GM12878 (cell line): ENCODE data around the gene RETREG2. TPM values are rescaled to one million over a fixed set of nuclear protein-coding genes. Genes with fewer than 3 reads are reported as not detected.

Experiments
- ATAC-seq: fragments of 200-7000 bp; cut with Tn5 transposase; 3 replicates; pipeline ENCODE4 v1.9.1; 2020; ENCODE audit warnings: mild to moderate bottlenecking, moderate library complexity
- BruUV-seq: library from RNA; stranded (reverse); fragments of 400-500 nt; replicated peaks from 2 replicates; lab custom pipeline; 2021; lab: Mats Ljungman, UMichigan
- CTCF ChIA-PET: fragments of 300-600 bp; sonication (Branson Sonifier 250); formaldehyde crosslinking; extraction: SDS; loops from one replicate; lab custom pipeline; 2021; ENCODE audit warnings: inconsistent platforms; lab: Yijun Ruan, JAX
- POLR2A ChIA-PET: fragments of 350-600 bp; formaldehyde crosslinking; extraction: SDS; loops from one replicate; lab custom pipeline; 2021; ENCODE audit warnings: inconsistent platforms; lab: Charles Lee
- RAD21 ChIA-PET: fragments of 300-600 bp; sonication (Branson Sonifier 250); formaldehyde crosslinking; loops from one replicate; lab custom pipeline; 2023; ENCODE audit warnings: antibody characterized with exemption; ENCODE audit not compliant: unreplicated experiment; lab: Charles Lee
- SMC1A ChIA-PET: fragments of 300-600 bp; sonication (Branson Sonifier 250); formaldehyde crosslinking; loops from one replicate; lab custom pipeline; 2023; ENCODE audit not compliant: unreplicated experiment, uncharacterized antibody; lab: Charles Lee
- DNase-seq: peaks from one replicate; pipeline ENCODE4 v3.0.0-alpha.2; 2011; ENCODE audit warnings: low read depth, low spot score
- FAIRE-seq: peaks from 3 replicates; lab custom pipeline; 2011; peaks lifted over from hg19 to GRCh38; lab: Jason Lieb, UNC
- H2AFZ ChIP-seq: 2 replicates; pipeline ENCODE4 v1.6.0; 2011; ENCODE audit warnings: low read depth, low read length, control low read depth; ENCODE audit not compliant: control insufficient read depth
- H3K27ac ChIP-seq: 2 replicates; pipeline ENCODE4 v1.5.1; 2011; ENCODE audit warnings: control low read depth; ENCODE audit not compliant: control insufficient read depth, insufficient read depth
- H3K27me3 ChIP-seq, 2 experiments: replicated peaks in 1 of 2; 2 replicates each; pipeline versions ENCODE4 v1.6.0 to v1.6.1; 2011; ENCODE audit warnings: low read length in 1 of 2; ENCODE audit not compliant: control insufficient read depth in 2 of 2, insufficient read depth in 2 of 2
- H3K36me3 ChIP-seq, 2 experiments: 2 replicates each; pipeline ENCODE4 v1.5.1; 2011; ENCODE audit warnings: low read length in 1 of 2; ENCODE audit not compliant: control insufficient read depth in 2 of 2, insufficient read depth in 2 of 2
- H3K4me1 ChIP-seq: 2 replicates; pipeline ENCODE4 v1.6.1; 2011; ENCODE audit warnings: mild to moderate bottlenecking, low read length, moderate library complexity, mixed read lengths; ENCODE audit not compliant: control insufficient read depth, insufficient read depth
- H3K4me2 ChIP-seq: 2 replicates; pipeline ENCODE4 v1.6.0; 2011; ENCODE audit warnings: control low read depth; ENCODE audit not compliant: control insufficient read depth, insufficient read depth
- H3K4me3 ChIP-seq: fragments of 200-600 bp; sonication (generic); 2 replicates; pipeline ENCODE4 v1.5.1; 2016
- H3K79me2 ChIP-seq: 2 replicates; pipeline ENCODE4 v1.6.0; 2011; ENCODE audit warnings: low read length; ENCODE audit not compliant: control insufficient read depth, insufficient read depth
- H3K9ac ChIP-seq: 2 replicates; pipeline ENCODE4 v1.8.0; 2011; ENCODE audit warnings: low read length, control low read depth, mixed read lengths; ENCODE audit not compliant: control insufficient read depth, insufficient read depth
- H3K9me3 ChIP-seq: replicated peaks from 3 replicates; pipeline ENCODE4 v1.5.1; 2011; ENCODE audit warnings: mild to moderate bottlenecking, low read length; ENCODE audit not compliant: control insufficient read depth, insufficient read depth
- H4K20me1 ChIP-seq: 2 replicates; pipeline ENCODE4 v1.6.0; 2011; ENCODE audit not compliant: control insufficient read depth, insufficient read depth
- CTCF ChIP-seq, 3 experiments: IDR thresholded peaks in 2 of 3; conservative IDR thresholded peaks in 1 of 3; 2 replicates each; pipeline ENCODE4 v1.5.1; 2011; ENCODE audit warnings: low read depth in 3 of 3, low read length in 3 of 3, mild to moderate bottlenecking in 3 of 3, control low read depth in 2 of 3, moderate library complexity in 2 of 3, inconsistent platforms in 1 of 3, mixed read lengths in 1 of 3; ENCODE audit not compliant: control insufficient read depth in 2 of 3, insufficient read depth in 1 of 3; ENCODE audit errors: extremely low read depth in 1 of 3
- DPF2 ChIP-seq: fragments of 450-650 bp; IDR thresholded peaks from 2 replicates; pipeline ENCODE4 v1.6.1; 2017; ENCODE audit warnings: mild to moderate bottlenecking
- ESRRA ChIP-seq: IDR thresholded peaks from 2 replicates; pipeline ENCODE4 v1.6.1; 2012; ENCODE audit warnings: mild to moderate bottlenecking, low read length, improper control_type of control experiment
- ZBTB4 ChIP-seq: fragments of 450-650 bp; formaldehyde crosslinking; IDR thresholded peaks from 2 replicates; pipeline ENCODE4 v1.4.0; 2022; ENCODE audit warnings: mild to moderate bottlenecking, moderate library complexity
- WGBS: methylation state at CpG from one replicate; pipeline ENCODE4 v1.1.6; 2016; ENCODE audit warnings: low lambda C conversion rate; ENCODE audit not compliant: insufficient replicate concordance, insufficient coverage; ENCODE audit errors: missing lambda C conversion rate; 5-methylcytosine and 5-hydroxymethylcytosine counted together
- in situ Hi-C: fragments of 300-500 bp; cut with MboI; formaldehyde crosslinking; loops from 9 replicates; pipeline ENCODE4 v1.14.3; 2018; ENCODE audit warnings: mixed read lengths
- intact Hi-C: fragments of 100-400 bp; cut with micrococcal nuclease; formaldehyde crosslinking; loops from one replicate; pipeline ENCODE4 v1.14.2; 2022; ENCODE audit not compliant: unreplicated experiment
- polyA plus RNA-seq, 11 experiments: library from polyadenylated mRNA; depleted of rRNA in 4 of 11; unstranded in 6 of 11; stranded (reverse) in 5 of 11; fragments of >200 nt; fragmentation: Nextera tagmentation in 4 of 11; fragmentation: Illumina TruSeq in 1 of 11; extraction: Ambion mirVana in 4 of 11; extraction: Trizol in 1 of 11; gene quantifications; 1 replicate in 1 of 11; 2 replicates in 10 of 11; pipeline versions ENCODE4 v1.2.1 to v1.2.3, GENCODE V29; 2011 to 2016; ENCODE audit warnings: inconsistent platforms in 2 of 11, missing spikeins in 2 of 11, low read depth in 1 of 11
- total RNA-seq, 4 experiments: library from RNA; depleted of rRNA in 3 of 4; stranded (reverse); fragments of >200 nt in 3 of 4; fragmentation: Illumina TruSeq in 1 of 4; extraction: Trizol in 1 of 4; gene quantifications; 2 replicates each; pipeline versions ENCODE4 v1.2.1 to v1.2.3, GENCODE V29; 2013 to 2021
- TF ChIP-seq, protein P1 (sequence below): fragments of 150-350 bp; IDR thresholded peaks from 2 replicates; pipeline ENCODE4 v1.6.1; 2016; ENCODE audit warnings: low read depth, low read length

Gene RETREG2
- total and polyA plus RNA-seq, 10 of the 15 experiments (the other 5 are each of a cell fraction or from before 2014, with no cell fraction given), result 10.1 to 72.0 (median 28.3) TPM

GRCh38 chr2:219179601-219180465 lies 1.8 kb downstream of the RETREG2 start:
- Histone ChIP-seq H3K4me2 (peak overlapping the region; percentile 89), H3K27me3 (no peaks in the 10 kb centered on the region), H3K79me2 (peaks cover 32% of the 10 kb centered on the region), H4K20me1 (no peaks in the 10 kb centered on the region), H3K9me3 (no peaks in the 10 kb centered on the region), H3K27ac (no peak overlapping the region), H3K4me3 (peak overlapping the region; percentile 83; the same call in 1 of the 2 replicates), H2AFZ (no peak overlapping the region), H3K4me1 (peaks cover 10% of the 10 kb centered on the region), H3K9ac (peak overlapping the region; percentile 12; the same call in 1 of the 2 replicates), H3K36me3 (peaks cover 7 to 10% of the 10 kb centered on the region in 2 experiments)
- RAD21 ChIA-PET, result interaction anchor here (1.5 kb wide), 1 partner anchor 26 kb away, joined by 4 read pairs; no protein-coding TSS in a partner anchor
- WGBS, result 95% methylated on average over 9 of the region's 9 CpGs
- intact Hi-C loops, result loop anchor here (5.0 kb wide), 3 partner anchors 97 to 207 kb away; partner anchors contain the start of genes DNAJB2 and DNPEP
- TF ChIP-seq ESRRA (no peak), ZBTB4 (CRISPR knock-in tag) (no peak), CTCF (IDR thresholded peaks at IDR 0.05 in 2 of 3, conservative IDR thresholded peaks at IDR 0.05 in 1 of 3; ENCODE audit: control insufficient read depth in 2 of 3, extremely low read depth in 1 of 3, insufficient read depth in 1 of 3, low read depth in 3 of 3, low read length in 3 of 3) (no peak), DPF2 (no peak)
- TF ChIP-seq, protein P1, sequence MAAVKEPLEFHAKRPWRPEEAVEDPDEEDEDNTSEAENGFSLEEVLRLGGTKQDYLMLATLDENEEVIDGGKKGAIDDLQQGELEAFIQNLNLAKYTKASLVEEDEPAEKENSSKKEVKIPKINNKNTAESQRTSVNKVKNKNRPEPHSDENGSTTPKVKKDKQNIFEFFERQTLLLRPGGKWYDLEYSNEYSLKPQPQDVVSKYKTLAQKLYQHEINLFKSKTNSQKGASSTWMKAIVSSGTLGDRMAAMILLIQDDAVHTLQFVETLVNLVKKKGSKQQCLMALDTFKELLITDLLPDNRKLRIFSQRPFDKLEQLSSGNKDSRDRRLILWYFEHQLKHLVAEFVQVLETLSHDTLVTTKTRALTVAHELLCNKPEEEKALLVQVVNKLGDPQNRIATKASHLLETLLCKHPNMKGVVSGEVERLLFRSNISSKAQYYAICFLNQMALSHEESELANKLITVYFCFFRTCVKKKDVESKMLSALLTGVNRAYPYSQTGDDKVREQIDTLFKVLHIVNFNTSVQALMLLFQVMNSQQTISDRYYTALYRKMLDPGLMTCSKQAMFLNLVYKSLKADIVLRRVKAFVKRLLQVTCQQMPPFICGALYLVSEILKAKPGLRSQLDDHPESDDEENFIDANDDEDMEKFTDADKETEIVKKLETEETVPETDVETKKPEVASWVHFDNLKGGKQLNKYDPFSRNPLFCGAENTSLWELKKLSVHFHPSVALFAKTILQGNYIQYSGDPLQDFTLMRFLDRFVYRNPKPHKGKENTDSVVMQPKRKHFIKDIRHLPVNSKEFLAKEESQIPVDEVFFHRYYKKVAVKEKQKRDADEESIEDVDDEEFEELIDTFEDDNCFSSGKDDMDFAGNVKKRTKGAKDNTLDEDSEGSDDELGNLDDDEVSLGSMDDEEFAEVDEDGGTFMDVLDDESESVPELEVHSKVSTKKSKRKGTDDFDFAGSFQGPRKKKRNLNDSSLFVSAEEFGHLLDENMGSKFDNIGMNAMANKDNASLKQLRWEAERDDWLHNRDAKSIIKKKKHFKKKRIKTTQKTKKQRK, result no peak
- in situ Hi-C loops, result no loop called here
- DNase-seq (no peak), FAIRE-seq (no peak), ATAC-seq (no peak)
- SMC1A ChIA-PET, result interaction anchor here (1.0 to 1.7 kb wide), 4 partner anchors 9 to 26 kb away, joined by 3 to 4 read pairs (median 3); partner anchors contain the start of gene ZFAND2B
- no TSS peak for BruUV-seq
- CTCF ChIA-PET, result interaction anchor here (1.0 to 2.0 kb wide), 5 partner anchors 8 to 115 kb away, joined by 3 to 8 read pairs (median 4); partner anchors contain the start of gene SLC23A3
- POLR2A ChIA-PET, result interaction anchor here (1.0 to 2.5 kb wide), 6 partner anchors 13 to 120 kb away, joined by 3 to 8 read pairs (median 4); partner anchors contain the start of gene ZFAND2B
